Measurements from ENCODE around the gene SNAP23.

DNA sequence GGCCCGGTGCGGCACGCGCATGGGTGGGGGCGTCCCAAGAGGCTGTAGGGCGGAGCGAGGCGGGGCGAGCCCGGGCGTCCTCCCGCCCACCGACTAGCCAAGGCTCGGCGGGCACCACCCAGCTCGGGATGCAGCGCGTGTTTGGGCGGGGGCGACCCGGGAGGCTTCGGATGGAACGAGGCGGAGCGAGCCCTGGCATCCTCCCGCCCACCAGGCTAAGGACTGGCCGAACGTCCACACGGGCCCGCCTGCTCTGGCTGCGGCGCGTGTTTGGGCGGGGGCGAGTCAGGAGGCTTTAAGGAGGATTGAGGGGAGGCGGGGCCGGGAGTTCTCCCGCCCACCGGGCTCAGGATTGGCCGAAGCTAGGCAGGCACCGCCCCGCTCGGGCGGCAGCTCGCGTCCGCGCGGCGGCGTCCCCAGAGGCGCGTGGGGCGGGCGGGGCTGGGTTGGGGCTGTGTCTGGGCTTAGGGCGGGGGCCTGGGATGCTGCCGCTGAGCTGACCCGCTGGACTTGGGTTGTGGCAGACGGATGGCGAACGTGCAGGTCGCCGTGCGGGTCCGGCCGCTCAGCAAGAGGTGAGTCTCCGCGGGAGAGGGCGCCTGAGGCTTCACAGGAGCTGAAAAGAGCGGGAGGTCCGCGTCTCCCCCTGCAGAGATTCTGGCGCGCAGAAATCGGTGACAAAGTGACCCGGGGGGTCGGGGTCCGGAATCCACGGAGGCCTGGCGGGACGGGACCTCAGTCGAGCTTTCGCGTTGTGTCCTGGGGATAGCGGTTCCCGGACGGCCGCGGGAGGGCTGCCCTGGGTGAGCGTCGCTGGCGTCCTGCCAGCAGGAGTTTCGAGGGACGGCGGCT is 80.0 kb downstream of the SNAP23 start, which contains the start of gene STARD9:
- no peak for TF ChIP-seq GATA2 (IDR thresholded peaks at IDR 0.05; ENCODE audit: low read depth, low read length)
- TF ChIP-seq GATA3 (IDR thresholded peaks at IDR 0.05; ENCODE audit: low read depth, low read length) = no peak
